K562 treated with DMSO at 1 percent for 4 hours (cell line): ENCODE measurements around the gene CHCT1. TPM values are rescaled to one million over a fixed set of nuclear protein-coding genes. Genes with fewer than 3 reads are reported as not detected.

Experiments used
- total RNA-seq: library from RNA; unstranded; fragments of 300-600 nt; gene quantifications from 2 replicates; pipeline ENCODE4 v1.2.3, GENCODE V29; 2022; ENCODE audit not compliant: insufficient read depth

The CHCT1 gene
- total RNA-seq = not detected in 2 replicates

DNA sequence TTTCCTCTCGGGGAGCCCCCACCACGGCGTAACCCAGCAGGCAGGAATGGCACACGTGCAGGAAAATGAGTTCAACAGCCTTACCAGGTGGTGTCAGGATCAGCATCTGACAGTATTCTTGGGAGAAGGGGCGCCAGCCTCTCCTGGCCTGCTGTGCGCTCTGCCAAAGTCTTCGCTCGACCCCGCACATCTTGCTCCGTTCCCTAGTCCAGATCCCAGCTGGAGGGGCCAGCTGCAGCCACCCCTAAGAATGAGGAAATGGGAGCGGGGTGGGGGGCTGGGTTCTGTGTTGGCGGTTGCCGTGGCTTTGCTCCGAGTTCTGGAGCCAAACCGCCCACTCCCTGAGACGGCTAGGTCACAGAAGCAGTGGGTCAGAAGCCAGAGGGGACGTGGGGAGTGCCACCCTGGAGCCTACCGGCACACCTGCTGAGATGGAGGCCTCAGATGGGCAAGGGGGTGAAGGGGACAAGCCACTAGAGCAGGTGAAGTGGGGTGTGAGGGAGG, at the start of gene CHCT1:
TSS of gene CHCT1 (plus strand) at position 328 of the 504 bp plus-strand sequence. CDS start at position 432, 104 bp downstream.

DNA sequence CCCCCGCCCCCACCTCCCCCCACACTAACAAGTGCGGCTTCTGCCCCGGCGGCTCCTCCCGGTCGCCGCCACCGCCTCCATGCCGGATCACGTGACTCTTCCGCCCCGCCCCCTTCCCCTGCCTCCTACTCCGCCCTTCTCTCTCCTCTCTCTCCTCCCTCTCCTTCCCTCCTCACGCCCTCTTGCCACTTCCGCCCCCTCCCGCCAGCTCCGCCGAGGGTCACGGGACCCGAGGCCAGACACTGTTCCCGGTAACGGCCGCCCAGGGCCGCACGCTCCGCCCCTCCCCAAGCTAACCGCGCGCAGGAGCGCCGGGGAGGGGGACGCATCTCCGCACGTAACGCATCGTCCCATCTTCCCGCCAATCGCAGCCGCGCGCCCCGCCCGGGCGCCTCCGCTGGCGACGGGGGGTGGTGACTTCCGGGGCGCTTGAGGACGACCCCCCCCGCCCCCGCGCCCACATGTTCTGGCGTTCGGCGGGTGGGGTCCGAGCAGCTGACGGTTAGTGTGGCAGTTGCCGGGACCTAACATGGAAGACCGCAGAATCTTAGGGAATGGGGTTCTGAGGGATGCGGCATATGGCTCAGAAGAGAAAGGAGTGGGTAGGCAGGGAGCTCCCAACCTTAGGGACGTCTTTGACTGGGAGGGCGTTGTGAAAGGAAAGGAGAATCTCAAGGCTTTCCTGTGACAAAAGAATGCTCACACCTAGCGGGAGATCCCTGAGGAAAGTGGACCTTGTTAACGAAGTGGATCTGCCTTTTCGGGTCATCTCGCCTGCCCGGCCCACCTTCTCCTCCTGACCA, 30.0 kb upstream of the CHCT1 start, which contains the start of gene USP32:
TSS of gene USP32 (minus strand) at position 92 of the 803 bp plus-strand sequence. CDS start 194 bp downstream, outside the sequence.

Other genes starting within 250 kb of the CHCT1 start
- 19.9 and 26.4 TPM in 2 replicates for gene USP32, start 30.4 kb upstream of the CHCT1 start, total RNA-seq
- 13.9 and 14.2 TPM in 2 replicates for gene APPBP2, start 103.8 kb downstream of the CHCT1 start, total RNA-seq
- gene PPM1D, start 177.7 kb downstream of the CHCT1 start, total RNA-seq = 15.5 and 19.0 TPM in 2 replicates